Transverse colon (tissue), 3 donors: ENCODE data around the gene B4GALNT3.

Experiments
- EP300 ChIP-seq: sonication (generic); formaldehyde crosslinking; IDR thresholded peaks from one replicate; pipeline ENCODE4 v1.6.1; 2017; ENCODE audit warnings: antibody characterized with exemption, low read depth
- POLR2A ChIP-seq: fragments of 450-650 bp; IDR thresholded peaks from one replicate; pipeline ENCODE4 v1.6.1; 2016; ENCODE audit warnings: antibody characterized with exemption, mild to moderate bottlenecking, moderate library complexity
- POLR2AphosphoS5 ChIP-seq, 3 donors: sonication (generic); formaldehyde crosslinking; IDR thresholded peaks; one replicate each; pipeline ENCODE4 v1.6.1; 2016; ENCODE audit warnings: antibody characterized with exemption in 3 of 3

- no peak for TF ChIP-seq EP300
- no peak for TF ChIP-seq POLR2A
- TF ChIP-seq POLR2AphosphoS5 (IDR thresholded peaks at IDR 0.05), result no peak
Observed at GRCh38 chr12:554001-554285, 94.2 kb downstream of the B4GALNT3 start.
